Stimulated activated naive CD8-positive, alpha-beta T cell treated with anti-CD3 and anti-CD28 coated beads, Interleukin-15, amount 100 ng/mL, for 72 hours (primary cell): ENCODE data around the gene SIGLECL1.

Experiments used
- ATAC-seq: fragments of 150-1000 bp; cut with Tn5 transposase; 2 replicates; pipeline ENCODE4 v1.10.0; 2021; ENCODE audit warnings: mild to moderate bottlenecking, moderate library complexity
- DNase-seq, 2 donors: peaks; one replicate each; pipeline ENCODE4 v3.0.0; 2021 to 2022
- H3K27ac Mint-ChIP-seq, 2 donors: one replicate each; pipeline ENCODE4 v1.8.0; 2022; ENCODE audit warnings: mild to moderate bottlenecking in 2 of 2, mixed read lengths in 2 of 2, moderate library complexity in 2 of 2
- H3K27me3 Mint-ChIP-seq: one replicate; pipeline ENCODE4 v1.8.0; 2022; ENCODE audit warnings: mixed read lengths
- H3K4me1 Mint-ChIP-seq: one replicate; pipeline ENCODE4 v1.8.0; 2022; ENCODE audit warnings: mild to moderate bottlenecking, mixed read lengths
- H3K4me3 Mint-ChIP-seq, 2 donors: one replicate each; pipeline ENCODE4 v1.8.0; 2022; ENCODE audit warnings: mild to moderate bottlenecking in 2 of 2, mixed read lengths in 2 of 2, moderate library complexity in 1 of 2
- H3K9me3 Mint-ChIP-seq, 2 donors: one replicate each; pipeline ENCODE4 v1.8.0; 2022; ENCODE audit warnings: mixed read lengths in 2 of 2

SIGLECL1 gene

DNA sequence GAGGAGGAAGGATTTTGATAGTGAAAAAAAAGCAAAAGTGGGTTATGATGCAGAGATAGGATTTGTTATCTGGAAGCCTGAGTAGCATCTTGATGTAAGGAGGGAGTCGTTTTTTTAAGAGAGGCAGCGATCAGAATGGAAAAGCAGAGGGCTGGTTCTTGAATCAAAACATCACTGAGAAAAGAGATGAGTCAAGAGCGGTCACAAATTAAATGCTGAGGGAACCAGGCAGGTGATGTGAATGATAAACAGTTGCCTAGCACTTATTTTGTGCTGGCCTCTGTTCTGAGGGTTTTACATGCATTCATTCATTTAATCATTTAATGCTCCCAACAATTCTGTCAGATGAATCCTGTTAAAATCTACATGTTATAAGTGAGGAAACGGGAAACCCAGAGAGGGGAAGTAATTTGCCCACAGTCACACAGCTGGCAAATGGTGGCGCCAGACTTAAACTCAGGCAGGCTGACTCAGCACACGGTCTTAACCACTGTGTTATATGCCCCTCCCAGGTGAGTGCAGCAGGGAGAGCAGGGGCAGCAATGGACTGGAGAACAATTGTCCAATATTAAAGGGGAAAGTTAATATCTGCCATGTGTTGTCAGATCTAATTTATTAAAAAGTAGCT lies 21.4 kb downstream of the SIGLECL1 start:
- Mint-ChIP-seq H3K27me3 (peaks cover 29% of the 10 kb centered on the region), H3K4me3 (no peak overlapping the region), H3K9me3 (no peaks in the 10 kb centered on the region), H3K27ac (peak overlapping the region in 1 of 2 donors; percentile 72), H3K4me1 (peaks cover 8% of the 10 kb centered on the region)
- DNase-seq (no peak), ATAC-seq (no peak)

- Mint-ChIP-seq H3K27me3 (peaks cover 47% of the 10 kb centered on the region), H3K4me3 (no peak overlapping the region), H3K9me3 (no peaks in the 10 kb centered on the region), H3K27ac (no peak overlapping the region), H3K4me1 (peaks cover 8% of the 10 kb centered on the region)
- no peak for DNase-seq
- no peak for ATAC-seq
Observed at GRCh38 chr19:51274049-51274770, 23.3 kb downstream of the SIGLECL1 start.

- ATAC-seq = no peak
- H3K27me3 Mint-ChIP-seq = peaks cover 56% of the 10 kb centered on the region
- peaks cover 6 to 11% of the 10 kb centered on the region in 2 donors for H3K9me3 Mint-ChIP-seq
Observed at GRCh38 chr19:51277112-51277511, 26.2 kb downstream of the SIGLECL1 start.

DNA sequence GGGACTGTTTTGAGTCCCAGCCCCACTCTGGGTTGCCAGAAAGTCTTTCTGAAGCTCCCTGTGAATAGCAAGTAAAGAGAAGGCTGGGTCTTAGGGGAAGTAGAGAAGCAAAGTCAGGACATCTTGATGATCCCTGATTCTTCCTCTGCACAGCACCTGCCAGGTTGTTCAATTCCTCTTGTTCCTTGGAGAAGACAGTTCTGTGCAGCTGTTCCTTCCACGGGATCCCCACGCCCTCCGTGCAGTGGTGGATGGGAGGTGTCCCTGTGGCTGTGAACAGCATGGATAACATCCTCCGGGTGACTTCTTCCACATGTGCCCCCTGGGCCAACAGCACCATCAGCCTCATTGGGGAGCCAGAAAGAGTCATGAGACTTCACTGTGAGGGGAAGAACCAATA lies 31.5 kb downstream of the SIGLECL1 start:
- peaks cover 47% of the 10 kb centered on the region for H3K27me3 Mint-ChIP-seq
- H3K9me3 Mint-ChIP-seq = peaks cover 6 to 19% of the 10 kb centered on the region in 2 donors
- H3K4me1 Mint-ChIP-seq = no peaks in the 10 kb centered on the region
- no peak overlapping the region for H3K27ac Mint-ChIP-seq
- ATAC-seq (no peak), DNase-seq (no peak)
- no peak overlapping the region for H3K4me3 Mint-ChIP-seq

More at GRCh38 chr19:51277112-51277511, 26.2 kb downstream of the SIGLECL1 start:
- peaks cover 5% of the 10 kb centered on the region for H3K4me1 Mint-ChIP-seq
- no peak overlapping the region for H3K27ac Mint-ChIP-seq
- DNase-seq = no peak
- no peak overlapping the region for H3K4me3 Mint-ChIP-seq

DNA sequence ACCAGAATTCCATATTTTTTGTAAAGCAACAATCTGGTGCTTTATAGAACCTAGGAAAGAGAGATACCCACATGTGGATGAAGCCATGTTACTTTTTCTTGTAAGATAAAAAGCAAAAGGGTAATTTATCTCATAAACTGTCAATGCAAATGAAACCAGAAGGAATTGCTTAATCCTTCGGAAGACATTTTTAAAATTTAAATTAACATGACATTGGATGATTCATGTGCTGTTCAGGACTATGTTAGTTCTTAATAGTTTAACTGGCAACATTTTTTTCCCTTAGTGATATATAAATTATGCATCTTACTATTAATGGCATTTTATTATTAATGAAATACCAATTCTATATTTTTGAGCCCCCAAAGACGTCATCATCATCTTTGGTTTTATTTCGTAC lies 34.8 kb downstream of the SIGLECL1 start:
- Mint-ChIP-seq H3K4me3 (no peak overlapping the region), H3K4me1 (no peaks in the 10 kb centered on the region), H3K27me3 (peaks cover 19% of the 10 kb centered on the region), H3K27ac (no peak overlapping the region), H3K9me3 (peaks cover 0 to 11% of the 10 kb centered on the region in 2 donors)
- no peak for ATAC-seq
- no peak for DNase-seq

GRCh38 chr19:51289635-51290034 lies 38.8 kb downstream of the SIGLECL1 start:
- Mint-ChIP-seq H3K27me3 (peaks cover 12% of the 10 kb centered on the region), H3K9me3 (no peaks in the 10 kb centered on the region), H3K4me3 (no peak overlapping the region), H3K27ac (no peak overlapping the region), H3K4me1 (no peaks in the 10 kb centered on the region)
- DNase-seq = no peak
- no peak for ATAC-seq

GRCh38 chr19:51292971-51293370 lies 42.1 kb downstream of the SIGLECL1 start:
- DNase-seq = no peak
- H3K4me1 Mint-ChIP-seq = no peaks in the 10 kb centered on the region
- ATAC-seq = no peak
- no peaks in the 10 kb centered on the region for H3K9me3 Mint-ChIP-seq
- peaks cover 23% of the 10 kb centered on the region for H3K27me3 Mint-ChIP-seq
- no peak overlapping the region for H3K4me3 Mint-ChIP-seq
- no peak overlapping the region for H3K27ac Mint-ChIP-seq

GRCh38 chr19:51293571-51294210 lies 42.8 kb downstream of the SIGLECL1 start:
- Mint-ChIP-seq H3K4me1 (no peaks in the 10 kb centered on the region), H3K27me3 (peaks cover 23% of the 10 kb centered on the region), H3K27ac (no peak overlapping the region), H3K4me3 (no peak overlapping the region), H3K9me3 (no peaks in the 10 kb centered on the region)
- no peak for DNase-seq
- no peak for ATAC-seq

DNA sequence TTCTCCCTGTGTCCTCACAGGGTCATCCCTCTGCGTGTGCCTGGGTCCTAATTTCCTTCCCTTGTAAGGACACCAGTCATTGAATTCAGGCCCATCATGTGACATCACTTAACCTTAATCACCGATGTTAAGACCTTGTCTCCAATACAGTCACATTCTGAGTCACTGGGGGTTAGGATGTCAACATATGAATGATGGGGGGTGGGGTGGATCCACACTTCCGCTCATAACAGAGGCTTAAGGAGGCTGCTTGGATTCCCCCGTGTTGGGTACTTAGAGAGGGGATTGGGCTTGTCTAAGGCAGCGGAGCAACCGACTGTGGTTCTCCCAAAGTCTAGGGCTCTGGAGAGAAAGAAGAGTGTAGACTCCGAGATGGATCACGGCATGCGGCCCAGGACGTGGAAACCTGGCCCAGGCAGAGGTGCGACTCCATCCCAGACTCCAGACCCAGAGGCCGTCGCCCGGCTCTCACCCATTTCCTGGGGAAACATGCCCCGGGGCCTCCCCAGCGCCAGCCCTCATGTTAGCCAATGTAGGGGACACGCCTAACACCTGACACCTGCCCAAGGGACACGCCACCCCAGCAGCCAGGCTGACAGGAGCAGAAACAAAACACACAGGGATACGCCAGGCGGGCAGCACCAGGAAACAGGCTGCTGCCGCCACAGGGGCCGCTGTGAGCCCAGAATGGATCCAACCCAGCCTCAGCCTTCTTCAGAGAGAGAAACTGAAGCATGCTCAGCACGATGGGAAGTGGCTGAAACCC lies 43.5 kb downstream of the SIGLECL1 start:
- peaks cover 23% of the 10 kb centered on the region for H3K27me3 Mint-ChIP-seq

DNA sequence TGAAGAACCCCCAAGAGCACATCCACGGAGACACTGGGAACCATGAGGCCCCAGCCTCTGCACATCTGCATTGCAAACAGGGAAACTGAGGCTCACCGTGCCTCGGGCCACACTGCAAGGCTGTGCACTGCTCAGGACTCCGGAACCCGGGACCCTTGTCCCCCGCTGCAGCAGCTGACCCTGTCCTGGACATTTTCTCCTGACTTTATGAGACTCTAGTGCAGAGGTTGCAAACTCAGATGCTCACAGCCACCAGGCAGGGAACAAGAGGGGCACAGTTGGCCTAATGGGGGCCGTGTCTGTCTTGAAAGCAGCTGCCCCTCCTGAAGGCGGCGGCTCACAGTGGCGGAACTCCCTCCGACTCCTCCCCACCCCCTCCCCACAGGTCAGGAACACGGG lies 44.1 kb downstream of the SIGLECL1 start:
- H3K4me1 Mint-ChIP-seq = no peaks in the 10 kb centered on the region
- H3K4me3 Mint-ChIP-seq = no peak overlapping the region
- DNase-seq (no peak), ATAC-seq (no peak)
- peaks cover 23% of the 10 kb centered on the region for H3K27me3 Mint-ChIP-seq
- H3K27ac Mint-ChIP-seq = no peak overlapping the region
- H3K9me3 Mint-ChIP-seq = no peaks in the 10 kb centered on the region

More for the DNA sequence above, 43.5 kb downstream of the SIGLECL1 start:
- no peak overlapping the region for H3K4me3 Mint-ChIP-seq
- no peak overlapping the region for H3K27ac Mint-ChIP-seq
- no peaks in the 10 kb centered on the region for H3K4me1 Mint-ChIP-seq
- H3K9me3 Mint-ChIP-seq = no peaks in the 10 kb centered on the region
- no peak for ATAC-seq
- no peak for DNase-seq

DNA sequence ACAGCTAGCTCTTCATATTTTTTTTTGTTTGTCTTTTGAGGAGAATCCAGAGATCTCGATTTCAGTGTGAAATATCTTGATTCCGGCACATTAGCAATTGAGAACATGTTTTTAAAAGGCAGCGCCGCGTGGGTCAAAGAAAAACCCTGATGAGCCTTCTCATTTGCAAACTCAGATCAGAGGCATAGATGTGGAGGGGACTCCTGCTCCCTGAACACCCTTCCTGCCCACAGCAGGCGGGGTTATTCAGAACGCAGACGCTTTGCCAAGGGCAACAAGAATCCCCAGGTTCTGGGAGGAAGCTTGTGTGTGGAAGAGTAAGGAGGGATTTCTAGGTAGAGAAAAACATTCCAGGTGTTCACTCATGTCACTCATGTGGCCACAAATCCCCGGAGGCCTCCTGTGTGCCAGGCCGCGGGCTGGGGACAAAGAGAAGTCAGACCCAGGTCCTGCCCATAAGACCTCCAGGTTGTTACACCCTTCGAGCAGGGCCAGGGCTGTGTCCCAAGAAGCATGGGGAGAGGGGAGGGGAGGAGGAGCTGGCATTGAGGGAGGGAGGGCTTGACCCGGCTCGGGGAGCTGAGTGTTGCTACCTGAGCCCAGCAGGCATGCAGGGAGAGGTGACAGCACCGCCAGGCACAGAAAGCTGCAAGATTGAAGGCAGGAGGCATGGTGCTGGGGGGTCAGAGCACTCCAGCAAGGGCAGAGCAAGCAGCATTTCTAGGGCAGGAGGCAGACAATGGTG lies 44.7 kb downstream of the SIGLECL1 start:
- Mint-ChIP-seq H3K4me1 (no peaks in the 10 kb centered on the region), H3K27me3 (peaks cover 23% of the 10 kb centered on the region), H3K27ac (peak overlapping the region in 1 of 2 donors; percentile 93)

GRCh38 chr19:51296336-51297093 lies 45.6 kb downstream of the SIGLECL1 start:
- Mint-ChIP-seq H3K4me3 (no peak overlapping the region), H3K9me3 (no peaks in the 10 kb centered on the region), H3K27ac (no peak overlapping the region), H3K27me3 (peaks cover 23% of the 10 kb centered on the region), H3K4me1 (no peaks in the 10 kb centered on the region)
- no peak for DNase-seq
- ATAC-seq = no peak

More for the DNA sequence above, 44.7 kb downstream of the SIGLECL1 start:
- no peak for DNase-seq
- no peak overlapping the region for H3K4me3 Mint-ChIP-seq
- ATAC-seq = no peak
- no peaks in the 10 kb centered on the region for H3K9me3 Mint-ChIP-seq

DNA sequence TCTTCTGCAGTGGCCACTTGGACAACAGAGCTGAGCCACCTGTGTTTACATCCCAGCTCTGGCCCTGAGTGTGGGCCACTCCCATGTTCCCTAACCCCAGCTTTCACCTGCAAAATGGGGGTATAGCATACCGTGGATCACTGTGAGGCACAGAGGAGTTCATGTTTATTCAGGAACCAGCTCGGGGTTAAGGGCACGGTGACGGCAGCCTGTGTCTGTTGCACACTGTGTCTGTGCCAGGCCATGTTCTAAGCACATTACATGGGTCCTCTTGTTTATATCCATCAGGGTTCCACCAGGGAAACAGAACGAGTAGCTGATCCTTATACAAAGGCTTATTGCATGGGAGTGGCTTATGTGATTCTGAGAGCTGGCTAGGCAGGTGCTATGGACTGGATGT lies 46.5 kb downstream of the SIGLECL1 start:
- no peak overlapping the region for H3K27ac Mint-ChIP-seq
- H3K9me3 Mint-ChIP-seq = no peaks in the 10 kb centered on the region
- DNase-seq = no peak
- H3K4me3 Mint-ChIP-seq = no peak overlapping the region
- H3K27me3 Mint-ChIP-seq = peaks cover 23% of the 10 kb centered on the region
- ATAC-seq = no peak
- no peaks in the 10 kb centered on the region for H3K4me1 Mint-ChIP-seq

DNA sequence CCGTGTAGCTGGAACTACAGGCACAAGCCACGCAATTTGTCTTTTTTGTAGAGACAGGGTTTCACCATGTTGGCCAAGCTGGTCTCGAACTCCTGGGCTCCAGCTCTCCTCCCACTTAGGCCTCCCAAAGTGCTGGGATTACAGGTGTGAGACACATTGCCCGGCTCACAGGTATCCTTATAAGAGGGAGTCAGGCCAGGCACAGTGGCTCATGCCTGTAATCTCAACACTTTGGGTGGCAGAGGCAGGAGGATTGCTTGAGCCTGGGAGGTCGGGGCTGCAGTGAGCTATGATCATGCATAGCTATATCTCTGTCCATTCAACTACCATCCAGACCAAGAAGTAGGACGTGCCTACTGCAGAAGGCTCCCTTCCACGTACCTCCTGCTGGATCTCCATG lies 50.4 kb downstream of the SIGLECL1 start:
- DNase-seq (no peak), ATAC-seq (no peak)
- Mint-ChIP-seq H3K4me3 (no peak overlapping the region), H3K27me3 (peaks cover 8% of the 10 kb centered on the region), H3K9me3 (peaks cover 7 to 9% of the 10 kb centered on the region in 2 donors), H3K27ac (no peak overlapping the region), H3K4me1 (no peaks in the 10 kb centered on the region)
